ENCODE measurements around the gene TAF5. TPM values are rescaled to one million over a fixed set of nuclear protein-coding genes. Genes with fewer than 3 reads are reported as not detected.

TAF5 gene
- total and polyA plus RNA-seq, 2 donors (not counting 3 experiments of a cell fraction or from before 2014, with no cell fraction given): 2.4 to 5.8 TPM

GRCh38 chr10:103394180-103394579, 26.4 kb downstream of the TAF5 start:
- DNase-seq (ENCODE audit: low read depth, low spot score) (no peak), FAIRE-seq (no peak)
- dilution Hi-C loops (cut with MboI; ENCODE audit: extremely low pct_ligation_motif_present, low sequenced_read_pairs) (no loop called here), intact Hi-C loops (cut with micrococcal nuclease) (no loop called here)
- BruUV-seq (replicated peaks): no TSS peak
- H3K27ac ChIP-seq (ENCODE audit: insufficient read depth, low read depth, low read length): no peak overlapping the region
- H2AFZ ChIP-seq (ENCODE audit: low read depth, low read length): no peak overlapping the region
- H3K9me1 ChIP-seq (replicated peaks; ENCODE audit: control insufficient read depth, extremely low read depth, insufficient read depth, low read length): no peaks in the 10 kb centered on the region
- no peaks in the 10 kb centered on the region for H3K27me3 ChIP-seq (ENCODE audit: control insufficient read depth in 2 of 2, insufficient read depth in 2 of 2, low read length in 2 of 2)
- TF ChIP-seq JUN (IDR thresholded peaks at IDR 0.05; ENCODE audit: borderline replicate concordance, insufficient read depth, insufficient read length, low read depth): no peak
- no peak for TF ChIP-seq MYC (IDR thresholded peaks at IDR 0.05; ENCODE audit: low read depth, low read length)
- TF ChIP-seq POLR2A (IDR thresholded peaks at IDR 0.05; ENCODE audit: low read depth, low read length): no peak
- TF ChIP-seq, protein P1, sequence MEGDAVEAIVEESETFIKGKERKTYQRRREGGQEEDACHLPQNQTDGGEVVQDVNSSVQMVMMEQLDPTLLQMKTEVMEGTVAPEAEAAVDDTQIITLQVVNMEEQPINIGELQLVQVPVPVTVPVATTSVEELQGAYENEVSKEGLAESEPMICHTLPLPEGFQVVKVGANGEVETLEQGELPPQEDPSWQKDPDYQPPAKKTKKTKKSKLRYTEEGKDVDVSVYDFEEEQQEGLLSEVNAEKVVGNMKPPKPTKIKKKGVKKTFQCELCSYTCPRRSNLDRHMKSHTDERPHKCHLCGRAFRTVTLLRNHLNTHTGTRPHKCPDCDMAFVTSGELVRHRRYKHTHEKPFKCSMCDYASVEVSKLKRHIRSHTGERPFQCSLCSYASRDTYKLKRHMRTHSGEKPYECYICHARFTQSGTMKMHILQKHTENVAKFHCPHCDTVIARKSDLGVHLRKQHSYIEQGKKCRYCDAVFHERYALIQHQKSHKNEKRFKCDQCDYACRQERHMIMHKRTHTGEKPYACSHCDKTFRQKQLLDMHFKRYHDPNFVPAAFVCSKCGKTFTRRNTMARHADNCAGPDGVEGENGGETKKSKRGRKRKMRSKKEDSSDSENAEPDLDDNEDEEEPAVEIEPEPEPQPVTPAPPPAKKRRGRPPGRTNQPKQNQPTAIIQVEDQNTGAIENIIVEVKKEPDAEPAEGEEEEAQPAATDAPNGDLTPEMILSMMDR (IDR thresholded peaks at IDR 0.05; ENCODE audit: extremely low read depth in 1 of 2, insufficient read depth in 1 of 2, low read depth in 1 of 2, low read length in 2 of 2): no peak
- no peak for TF ChIP-seq GATA2 (IDR thresholded peaks at IDR 0.05; ENCODE audit: insufficient read depth, insufficient read length, low read depth, low read length)
- no peak for TF ChIP-seq EZH2 (IDR thresholded peaks at IDR 0.05; ENCODE audit: borderline replicate concordance, low read depth, low read length, severe bottlenecking)
- TF ChIP-seq POLR2AphosphoS5 (IDR thresholded peaks at IDR 0.05; ENCODE audit: insufficient read depth, low read depth, low read length): no peak
- no peak for TF ChIP-seq FOS (IDR thresholded peaks at IDR 0.05; ENCODE audit: borderline replicate concordance, insufficient read depth, low read length)
- TF ChIP-seq, protein P2, sequence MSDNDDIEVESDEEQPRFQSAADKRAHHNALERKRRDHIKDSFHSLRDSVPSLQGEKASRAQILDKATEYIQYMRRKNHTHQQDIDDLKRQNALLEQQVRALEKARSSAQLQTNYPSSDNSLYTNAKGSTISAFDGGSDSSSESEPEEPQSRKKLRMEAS (IDR thresholded peaks at IDR 0.05; ENCODE audit: insufficient read depth, insufficient read length): no peak
- H3K4me1 ChIP-seq (ENCODE audit: control insufficient read depth, extremely low read depth, insufficient read depth, low read length): peaks cover 16% of the 10 kb centered on the region
- H3K4me2 ChIP-seq (ENCODE audit: insufficient read depth, low read length): no peak overlapping the region
- POLR2A ChIA-PET: no interaction called here
- CTCF ChIA-PET: interaction anchor here (2.5 kb wide), 1 partner anchor 26 kb away, joined by 5 read pairs; no protein-coding TSS in a partner anchor
- no peaks in the 10 kb centered on the region for H3K9me3 ChIP-seq (replicated peaks; ENCODE audit: control insufficient read depth, insufficient read depth, low read length)
- H3K4me3 ChIP-seq (replicated peaks in 1 of 3; ENCODE audit: insufficient read depth in 1 of 3, low read depth in 1 of 3, low read length in 3 of 3): no peak overlapping the region
- H3K36me3 ChIP-seq (ENCODE audit: control insufficient read depth in 2 of 2, extremely low read depth in 1 of 2, insufficient read depth in 2 of 2, low read length in 2 of 2): peaks cover 2 to 6% of the 10 kb centered on the region in 2 experiments
- H3K79me2 ChIP-seq (ENCODE audit: control insufficient read depth, insufficient read depth, low read length): peaks cover 58% of the 10 kb centered on the region
- no peak overlapping the region for H3K9ac ChIP-seq (replicated peaks; ENCODE audit: extremely low read depth, insufficient read depth, low read length)
- H4K20me1 ChIP-seq (replicated peaks; ENCODE audit: control insufficient read depth, extremely low read depth, insufficient read depth, low read length): no peaks in the 10 kb centered on the region
